H9 (cell line): ENCODE results near the gene PPFIA4. TPM values are rescaled to one million over a fixed set of nuclear protein-coding genes. Genes with fewer than 3 reads are reported as not detected.

Source experiments
- DNase-seq: peaks from one replicate; pipeline ENCODE4 v3.0.0-alpha.2; 2017
- H2AFZ ChIP-seq: one replicate; pipeline ENCODE4 v1.6.1; 2013; ENCODE audit warnings: mild to moderate bottlenecking, low read length, control low read depth, moderate library complexity
- H2AK5ac ChIP-seq: 2 replicates; pipeline ENCODE4 v1.6.1; 2013; ENCODE audit warnings: low read length, control low read depth, mixed read lengths; ENCODE audit not compliant: insufficient read length
- H2BK120ac ChIP-seq: one replicate; pipeline ENCODE4 v1.6.1; 2013; ENCODE audit warnings: low read depth, mild to moderate bottlenecking, low read length, control low read depth, inconsistent platforms; ENCODE audit not compliant: poor library complexity, severe bottlenecking
- H2BK12ac ChIP-seq: 2 replicates; pipeline ENCODE4 v1.6.1; 2013; ENCODE audit warnings: low read length, control low read depth, mixed read lengths, low read depth; ENCODE audit not compliant: insufficient read length
- H2BK15ac ChIP-seq: 2 replicates; pipeline ENCODE4 v1.6.1; 2013; ENCODE audit warnings: low read depth, low read length, control low read depth
- H2BK20ac ChIP-seq: one replicate; pipeline ENCODE4 v1.6.1; 2013; ENCODE audit warnings: low read depth, mild to moderate bottlenecking, low read length, control low read depth, inconsistent platforms; ENCODE audit not compliant: poor library complexity, severe bottlenecking
- H2BK5ac ChIP-seq: 2 replicates; pipeline ENCODE4 v1.6.1; 2013; ENCODE audit warnings: low read length, control low read depth, mixed read lengths; ENCODE audit not compliant: insufficient read length
- H3K14ac ChIP-seq: 2 replicates; pipeline ENCODE4 v1.6.1; 2013; ENCODE audit warnings: low read length, control low read depth; ENCODE audit not compliant: insufficient read depth
- H3K18ac ChIP-seq: 2 replicates; pipeline ENCODE4 v1.6.1; 2013; ENCODE audit warnings: low read depth, mild to moderate bottlenecking, mixed read lengths, low read length, control low read depth; ENCODE audit not compliant: insufficient read length
- H3K23ac ChIP-seq: 2 replicates; pipeline ENCODE4 v1.6.1; 2013; ENCODE audit warnings: low read length, control low read depth, mixed read lengths, low read depth; ENCODE audit not compliant: insufficient read length
- H3K23me2 ChIP-seq: 2 replicates; pipeline ENCODE4 v1.6.1; 2013; ENCODE audit warnings: low read depth, mild to moderate bottlenecking, mixed read lengths, low read length, control low read depth; ENCODE audit not compliant: insufficient read length, poor library complexity, severe bottlenecking
- H3K27ac ChIP-seq: 2 replicates; pipeline ENCODE4 v1.5.1; 2013; ENCODE audit warnings: low read length, control low read depth, mixed read lengths, low read depth; ENCODE audit not compliant: insufficient read length
- H3K27me3 ChIP-seq: 2 replicates; pipeline ENCODE4 v1.6.1; 2013; ENCODE audit warnings: low read length, control low read depth, inconsistent platforms; ENCODE audit not compliant: insufficient read depth
- H3K4ac ChIP-seq: 2 replicates; pipeline ENCODE4 v1.6.1; 2013; ENCODE audit warnings: low read depth, mild to moderate bottlenecking, control low read depth, inconsistent platforms, low read length, moderate library complexity
- H3K4me1 ChIP-seq: 2 replicates; pipeline ENCODE4 v1.6.1; 2013; ENCODE audit warnings: low read length, control low read depth, inconsistent platforms; ENCODE audit not compliant: insufficient read depth
- H3K4me2 ChIP-seq: 2 replicates; pipeline ENCODE4 v1.6.1; 2013; ENCODE audit warnings: low read length, control low read depth, mixed read lengths; ENCODE audit not compliant: insufficient read length, insufficient read depth
- H3K56ac ChIP-seq: 2 replicates; pipeline ENCODE4 v1.6.1; 2013; ENCODE audit warnings: low read depth, mild to moderate bottlenecking, mixed read lengths, low read length, control low read depth; ENCODE audit not compliant: insufficient read length
- H3K79me1 ChIP-seq: 2 replicates; pipeline ENCODE4 v1.6.1; 2013; ENCODE audit warnings: low read depth, mild to moderate bottlenecking, moderate library complexity, low read length, control low read depth, inconsistent platforms; ENCODE audit not compliant: insufficient read depth, poor library complexity, severe bottlenecking
- H3K79me2 ChIP-seq: 2 replicates; pipeline ENCODE4 v1.6.1; 2013; ENCODE audit warnings: low read length, control low read depth, inconsistent platforms; ENCODE audit not compliant: insufficient read depth
- H3K9ac ChIP-seq: 2 replicates; pipeline ENCODE4 v1.6.1; 2013; ENCODE audit warnings: low read length, control low read depth, mixed read lengths; ENCODE audit not compliant: insufficient read length; ENCODE audit errors: extremely low read depth
- H3K9me3 ChIP-seq: one replicate; pipeline ENCODE4 v1.6.1; 2013; ENCODE audit warnings: low read depth, low read length, inconsistent platforms; ENCODE audit not compliant: control insufficient read depth
- H3T11ph ChIP-seq: one replicate; pipeline ENCODE4 v1.6.1; 2013; ENCODE audit warnings: mild to moderate bottlenecking, low read length, control low read depth, inconsistent platforms
- H4K20me1 ChIP-seq: one replicate; pipeline ENCODE4 v1.6.1; 2013; ENCODE audit not compliant: control insufficient read depth, insufficient read length, insufficient read depth
- H4K5ac ChIP-seq: 2 replicates; pipeline ENCODE4 v1.6.1; 2013; ENCODE audit warnings: low read depth, mild to moderate bottlenecking, mixed read lengths, low read length, control low read depth; ENCODE audit not compliant: insufficient read length
- H4K8ac ChIP-seq: replicated peaks from 2 replicates; pipeline ENCODE4 v1.6.1; 2013; ENCODE audit warnings: low read length, control low read depth, mixed read lengths, low read depth; ENCODE audit not compliant: insufficient read length
- H4K91ac ChIP-seq: 2 replicates; pipeline ENCODE4 v1.6.1; 2013; ENCODE audit warnings: low read depth, mild to moderate bottlenecking, moderate library complexity, mixed read lengths, low read length, control low read depth; ENCODE audit not compliant: insufficient read length
- H3K27ac Mint-ChIP-seq, 3 experiments: 2 replicates in 2 of 3; 3 replicates in 1 of 3; pipeline ENCODE4 v1.8.0; 2020 to 2021; ENCODE audit warnings: mixed read lengths in 3 of 3, mild to moderate bottlenecking in 1 of 3, moderate library complexity in 1 of 3
- H3K27me3 Mint-ChIP-seq: 2 replicates; pipeline ENCODE4 v1.8.0; 2021; ENCODE audit warnings: low read depth, mild to moderate bottlenecking, moderate library complexity, mixed read lengths
- H3K36me3 Mint-ChIP-seq, 3 experiments: 2 replicates in 2 of 3; 3 replicates in 1 of 3; pipeline ENCODE4 v1.8.0; 2020 to 2021; ENCODE audit warnings: low read depth in 3 of 3, mixed read lengths in 3 of 3; ENCODE audit not compliant: insufficient read depth in 1 of 3
- H3K4me1 Mint-ChIP-seq, 2 experiments: 2 replicates each; pipeline ENCODE4 v1.8.0; 2020; ENCODE audit warnings: mixed read lengths in 2 of 2
- H3K4me3 Mint-ChIP-seq, 2 experiments: 2 replicates in 1 of 2; 3 replicates in 1 of 2; pipeline ENCODE4 v1.8.0; 2020 to 2021; ENCODE audit warnings: mild to moderate bottlenecking in 2 of 2, mixed read lengths in 2 of 2, moderate library complexity in 1 of 2
- H3K9me3 Mint-ChIP-seq, 2 experiments: 2 replicates in 1 of 2; 3 replicates in 1 of 2; pipeline ENCODE4 v1.8.0; 2020; ENCODE audit warnings: mild to moderate bottlenecking in 2 of 2, mixed read lengths in 2 of 2, moderate library complexity in 1 of 2
- CTCF ChIP-seq: fragments of 200-600 bp; sonication (generic); conservative IDR thresholded peaks from 3 replicates; pipeline ENCODE4 v1.8.0; 2021; ENCODE audit warnings: antibody characterized with exemption, mild to moderate bottlenecking
- WGBS: extraction: QIAGEN DNeasy Blood & Tissue Kit; methylation state at CpG from one replicate; pipeline ENCODE4 v1.1.7; 2013; ENCODE audit warnings: missing lambda C conversion rate, low lambda C conversion rate, mixed read lengths; ENCODE audit not compliant: insufficient read length; ENCODE audit errors: extremely low coverage; 5-methylcytosine and 5-hydroxymethylcytosine counted together
- total RNA-seq: library from RNA; stranded (reverse); gene quantifications from 2 replicates; pipeline ENCODE4 v1.2.1, GENCODE V29; 2021

The PPFIA4 gene
- total RNA-seq, 1 experiment from 2014 or later: 3.9 TPM

- peaks cover 11 to 30% of the 10 kb centered on the region in 2 experiments for H3K4me1 Mint-ChIP-seq
- H3K27ac Mint-ChIP-seq: no peak overlapping the region; a peak in 1 of 7 replicates
- H3K27me3 Mint-ChIP-seq: peaks cover 58% of the 10 kb centered on the region
Measured at GRCh38 chr1:203121186-203122015, 95.1 kb downstream of the PPFIA4 start.

More at GRCh38 chr1:203121186-203122015, 95.1 kb downstream of the PPFIA4 start:
- no peak overlapping the region for H4K91ac ChIP-seq
- no peaks in the 10 kb centered on the region for H3K9me3 ChIP-seq
- H4K8ac ChIP-seq: no peak overlapping the region
- no peak overlapping the region for H3K27ac ChIP-seq
- Mint-ChIP-seq H3K36me3 (no peaks in the 10 kb centered on the region), H3K9me3 (no peaks in the 10 kb centered on the region; a peak in 1 of 5 replicates), H3K4me3 (no peak overlapping the region)
- no peak overlapping the region for H2AFZ ChIP-seq
- H3K14ac ChIP-seq: no peak overlapping the region
- no peak overlapping the region for H2BK20ac ChIP-seq
- no peaks in the 10 kb centered on the region for H3K23me2 ChIP-seq
- H2BK15ac ChIP-seq: no peak overlapping the region
- H3K4ac ChIP-seq: no peak overlapping the region
- H4K5ac ChIP-seq: no peak overlapping the region
- no peak overlapping the region for H2BK12ac ChIP-seq
- WGBS: no CpG with 5 or more reads among the region's 11 CpGs
- no peak overlapping the region for H3K56ac ChIP-seq
- no peak overlapping the region for H3T11ph ChIP-seq
- no peaks in the 10 kb centered on the region for H3K27me3 ChIP-seq
- no peak overlapping the region for H3K9ac ChIP-seq
- no peak for TF ChIP-seq CTCF
- H3K79me2 ChIP-seq: no peaks in the 10 kb centered on the region
- H3K79me1 ChIP-seq: no peaks in the 10 kb centered on the region
- no peak overlapping the region for H2BK120ac ChIP-seq
- peak; percentile 12 for DNase-seq
- no peak overlapping the region for H2AK5ac ChIP-seq
- no peak overlapping the region for H3K4me2 ChIP-seq
- no peaks in the 10 kb centered on the region for H3K4me1 ChIP-seq
- H3K23ac ChIP-seq: no peak overlapping the region
- no peaks in the 10 kb centered on the region for H4K20me1 ChIP-seq
- H3K18ac ChIP-seq: no peak overlapping the region
- no peak overlapping the region for H2BK5ac ChIP-seq
